Activated naive CD8-positive, alpha-beta T cell treated with anti-CD3 and anti-CD28 coated beads, Interleukin-2, amount 50 U/mL, for 16 hours (primary cell): ENCODE results near the gene CLK1.
A peak's percentile ranks its signal among the peaks of the same experiment; 100 is the strongest.
"Not testable (repeated sequence)": the region's sequence is repeated elsewhere in the genome, so short reads cannot be mapped to it uniquely, and the experiment has no call there.

Experiments used
- DNase-seq: peaks from one replicate; pipeline ENCODE4 v3.0.0-alpha.2; 2020; ENCODE audit warnings: low read depth, low spot score

Gene CLK1

DNA sequence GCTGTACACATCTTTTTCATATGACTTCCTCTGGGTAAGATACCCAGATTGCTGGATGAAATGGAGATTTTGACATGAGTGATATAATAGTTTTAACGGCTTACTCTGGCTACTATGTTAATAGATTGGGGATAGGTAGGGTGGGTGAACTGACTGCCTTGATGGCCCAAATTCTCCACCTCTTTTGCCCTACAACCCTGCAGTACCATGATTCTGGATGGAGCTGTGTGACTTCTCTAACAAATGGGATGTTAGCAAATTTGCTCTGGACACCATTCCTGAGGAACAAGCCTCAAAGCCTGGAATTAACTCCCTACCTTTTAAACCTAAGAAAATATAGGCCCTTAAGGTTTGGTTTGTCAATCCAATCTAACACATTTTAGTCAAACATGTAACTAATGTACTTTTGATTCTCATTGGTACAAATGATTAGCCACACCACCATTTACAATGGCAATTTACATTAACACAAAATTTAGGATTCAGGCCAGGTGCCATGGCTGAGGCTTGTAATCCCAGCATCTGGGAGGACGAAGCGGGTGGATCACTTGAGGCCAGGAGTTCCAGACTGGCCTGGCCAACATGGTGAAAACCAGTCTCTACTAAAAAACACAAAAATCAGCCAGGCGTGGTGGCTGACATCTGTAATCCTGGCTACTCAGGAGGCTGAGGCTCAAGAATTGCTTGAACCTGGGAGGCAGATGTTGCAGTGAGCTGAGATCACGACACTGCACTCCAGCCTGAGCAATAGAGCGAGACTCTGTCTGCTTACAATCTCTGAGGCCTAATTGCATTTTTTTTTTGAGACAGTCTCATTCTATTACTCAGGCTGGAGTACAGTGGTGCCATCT is 12.8 kb downstream of the CLK1 start:
- no peak for DNase-seq

DNA sequence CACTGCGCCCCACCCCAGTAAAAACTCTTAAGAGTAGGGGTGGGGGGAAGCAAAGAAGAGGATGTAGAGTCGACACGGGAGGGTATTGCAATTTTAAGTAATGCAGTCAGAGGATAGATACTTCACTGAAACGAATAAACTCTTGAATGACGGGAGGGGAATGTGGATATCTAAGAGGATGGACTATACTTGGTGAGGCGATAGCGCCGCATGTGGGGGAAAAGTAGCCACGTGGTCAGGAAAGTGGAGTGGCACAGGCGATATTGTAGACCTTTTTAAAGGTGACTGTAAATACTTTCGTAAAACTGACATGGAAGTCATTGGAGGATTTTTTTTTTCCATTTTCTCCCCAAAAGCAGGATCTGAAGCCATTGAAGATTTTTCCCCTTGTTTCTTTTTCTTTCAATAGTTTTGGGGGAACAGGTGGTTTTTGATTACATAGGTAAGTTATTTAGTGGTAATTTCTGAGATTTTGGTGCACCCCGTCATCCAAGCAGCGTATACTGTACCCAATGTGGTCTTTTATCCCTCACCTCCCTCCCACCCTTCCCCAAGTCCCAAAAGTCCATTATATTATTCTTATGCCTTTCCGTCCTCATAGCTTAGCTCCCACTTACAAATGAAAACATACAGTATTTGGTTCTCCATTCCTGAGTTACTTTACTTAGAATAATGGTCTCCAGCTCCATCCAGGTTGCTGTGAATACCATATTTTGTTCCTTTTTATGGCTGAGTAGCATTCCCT is 13.8 kb downstream of the CLK1 start:
- no peak for DNase-seq

DNA sequence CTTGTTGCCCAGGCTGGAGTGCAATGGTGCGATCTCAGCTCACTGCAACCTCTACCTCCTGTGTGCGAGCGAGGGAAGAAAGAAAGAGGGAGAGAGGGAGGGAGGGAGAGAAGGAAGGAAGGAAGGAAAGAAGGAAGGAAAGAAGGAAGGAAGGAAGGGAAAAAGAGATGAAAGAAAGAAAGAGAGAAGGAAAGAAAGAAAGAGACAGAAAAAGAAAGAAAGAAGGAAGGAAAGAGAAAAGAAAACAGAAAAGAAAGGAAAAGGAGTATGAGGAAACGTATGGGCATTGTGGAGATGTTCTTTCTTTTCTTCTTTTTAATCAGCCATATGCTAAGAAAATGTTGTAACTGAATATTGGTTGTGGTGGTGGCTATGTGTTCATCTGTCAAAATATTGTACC is 16.5 kb downstream of the CLK1 start:
- no peak for DNase-seq

DNA sequence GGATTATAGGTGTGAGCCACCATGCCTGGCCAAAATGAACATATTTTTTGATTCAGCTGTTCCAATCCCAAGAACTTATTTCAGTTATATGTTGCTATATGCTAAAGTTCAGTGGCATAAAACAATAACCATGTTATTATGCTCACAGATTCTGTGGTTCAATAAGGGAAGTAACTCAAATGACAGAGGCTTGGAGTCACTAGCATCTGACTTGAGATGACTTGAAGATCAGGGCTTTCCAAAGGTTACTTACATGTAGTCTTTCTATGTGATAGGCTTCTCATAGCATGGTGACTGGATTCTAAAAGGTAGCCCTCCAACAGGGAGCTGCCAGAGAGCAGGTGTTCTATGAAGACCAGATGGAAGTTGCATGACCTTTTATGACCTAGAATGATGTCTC is 17.2 kb downstream of the CLK1 start:
- DNase-seq: no peak

DNA sequence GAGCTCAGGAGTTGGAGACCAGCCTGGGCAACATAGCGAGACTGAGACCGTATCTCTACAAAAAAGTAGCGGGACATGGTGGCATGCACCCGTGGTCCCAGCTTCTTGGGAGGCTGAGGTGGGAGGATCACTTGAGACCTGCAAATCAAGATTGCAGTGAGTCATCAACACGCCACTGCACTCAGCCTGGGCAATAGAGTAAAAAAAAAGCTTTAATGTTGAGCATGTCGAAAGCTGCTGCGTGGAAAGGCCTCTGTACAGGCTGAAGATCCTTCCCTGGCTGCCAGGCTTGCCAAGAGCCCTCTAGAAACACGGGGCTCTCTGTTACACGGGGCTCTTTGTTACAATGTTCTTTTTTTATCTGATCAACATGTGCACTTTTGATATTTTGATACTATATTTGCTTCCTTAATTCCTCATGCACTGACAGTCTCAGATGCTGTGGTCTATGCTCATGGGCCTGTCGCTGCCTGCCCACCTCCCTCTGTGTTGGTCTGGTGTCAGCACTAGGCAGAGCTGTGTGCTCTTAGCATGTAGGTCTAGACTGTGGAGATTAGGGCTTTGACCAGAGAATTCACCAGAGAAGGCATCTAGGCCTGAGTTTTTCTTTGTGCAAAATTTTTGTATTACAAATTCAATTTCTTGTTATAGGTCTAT is 18.7 kb downstream of the CLK1 start:
- no peak for DNase-seq

DNA sequence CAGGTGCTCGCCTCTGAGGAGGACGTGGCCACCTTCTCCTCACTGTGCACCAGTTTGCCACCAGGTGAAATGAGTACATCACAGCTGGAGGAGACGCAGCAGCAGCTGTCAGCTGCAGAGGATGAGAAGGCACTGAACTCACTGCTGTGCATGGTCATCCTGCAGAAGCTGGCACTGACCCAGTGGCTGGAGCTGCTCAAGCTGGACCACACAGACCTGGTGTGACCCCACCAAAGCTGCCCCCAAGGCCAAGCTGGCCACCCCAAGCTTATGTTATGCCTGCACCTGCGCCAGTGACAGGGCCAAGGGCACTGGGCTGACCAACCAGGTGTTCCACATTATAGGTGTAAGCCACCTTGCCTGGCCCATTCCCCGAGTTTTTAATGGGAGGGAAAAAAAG is 19.3 kb downstream of the CLK1 start:
- DNase-seq: no peak

DNA sequence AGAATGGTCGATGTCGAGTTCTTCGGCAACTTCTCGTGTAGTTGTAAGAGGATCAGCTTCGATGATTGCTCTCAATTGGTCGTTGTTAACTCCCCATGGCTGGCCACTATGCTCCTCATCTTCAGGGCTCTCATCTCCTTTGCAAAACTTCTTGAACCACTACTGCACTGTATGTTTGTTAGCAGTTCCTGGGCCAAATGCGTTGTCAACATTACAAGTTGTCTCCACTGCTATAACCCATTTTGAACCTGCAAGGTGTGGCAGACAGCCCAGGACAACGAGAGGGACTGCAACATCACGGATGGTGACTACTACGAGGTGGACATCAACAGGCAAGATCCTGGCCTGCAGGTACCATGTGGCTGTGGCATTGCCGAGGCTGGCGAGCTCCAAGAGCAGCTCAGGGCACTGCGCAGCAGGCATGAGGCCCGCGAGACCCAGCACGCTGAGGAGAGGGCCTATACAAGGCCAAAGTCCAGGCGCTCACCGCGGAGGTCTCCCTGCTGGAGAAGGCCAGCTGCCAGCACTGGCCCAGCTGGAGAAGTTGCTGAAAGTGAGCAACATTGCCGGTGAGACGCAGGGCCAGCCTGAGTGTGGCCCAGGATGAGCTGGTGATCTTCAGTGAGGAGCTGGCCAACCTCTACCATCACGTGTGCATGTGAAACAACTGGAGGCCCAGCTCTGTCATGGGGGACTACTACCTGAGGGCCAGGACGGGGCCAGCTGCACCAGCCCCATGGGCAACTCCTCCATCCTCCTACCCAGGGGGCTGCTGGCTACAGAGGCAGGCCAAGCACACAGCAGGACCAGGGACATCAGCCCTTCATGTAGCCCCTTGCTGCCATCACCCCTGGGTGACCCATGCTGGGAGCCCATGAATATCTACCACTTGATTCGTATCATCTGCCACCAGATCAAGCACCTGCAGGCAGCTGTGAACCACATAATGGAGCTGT is 20.2 kb downstream of the CLK1 start:
- DNase-seq: no peak

DNA sequence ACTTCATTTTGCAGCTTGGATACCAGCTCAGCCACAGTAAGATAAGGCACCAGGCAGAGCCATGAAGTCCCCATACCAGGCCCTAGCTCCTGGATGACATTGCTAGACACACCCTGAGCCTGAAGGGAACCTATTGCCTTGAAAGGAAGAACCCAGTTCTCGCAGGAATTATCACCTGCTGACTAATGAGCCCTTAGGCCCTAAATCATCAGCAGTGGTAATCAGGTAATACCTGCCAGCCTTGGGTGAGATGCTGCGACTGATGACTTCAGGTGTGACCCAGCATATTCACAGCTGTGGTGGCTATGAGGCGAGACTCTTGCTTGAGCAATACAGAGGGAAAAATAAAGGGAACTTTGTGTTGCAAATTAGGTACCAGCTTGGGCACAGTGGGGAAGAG is 24.9 kb downstream of the CLK1 start:
- no peak for DNase-seq

DNA sequence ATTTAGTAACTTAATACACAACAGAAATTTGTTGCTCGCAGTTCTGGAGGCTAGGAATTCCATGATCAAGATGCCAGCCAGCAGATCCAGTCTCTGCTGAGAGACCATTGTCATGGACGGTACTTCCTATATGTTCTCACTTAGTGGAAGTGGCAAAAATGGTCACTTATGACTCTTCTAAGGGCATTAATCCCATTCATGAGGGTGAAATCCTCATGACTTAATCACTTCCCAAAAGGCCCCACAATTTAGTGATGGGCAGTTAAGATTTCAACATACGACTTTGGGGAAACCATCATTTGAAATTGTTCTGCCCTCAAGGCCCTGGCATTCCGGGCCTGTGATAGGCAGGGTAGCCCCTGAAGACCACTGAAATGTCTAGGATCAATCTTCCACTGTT is 29.8 kb downstream of the CLK1 start:
- DNase-seq: no peak

DNA sequence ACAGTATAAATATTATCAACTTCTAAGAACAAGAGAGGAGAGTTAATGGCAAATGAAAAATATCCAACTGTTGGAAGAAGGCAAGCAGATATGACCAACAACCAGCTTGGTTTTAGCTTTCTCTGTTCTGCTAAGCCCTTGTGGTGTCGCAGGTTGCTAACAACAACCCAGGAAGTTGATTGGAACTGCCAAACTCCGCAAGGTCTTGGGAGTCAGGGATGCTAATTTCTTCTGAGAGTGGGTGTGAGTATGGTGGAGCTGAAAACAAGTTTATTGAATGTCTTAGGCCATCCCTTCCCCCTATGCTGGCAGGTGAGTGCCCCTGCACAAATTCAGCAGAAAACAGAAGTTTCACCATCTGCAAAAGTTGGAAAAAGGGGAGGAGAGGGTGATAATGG is 35.2 kb downstream of the CLK1 start:
- no peak for DNase-seq

DNA sequence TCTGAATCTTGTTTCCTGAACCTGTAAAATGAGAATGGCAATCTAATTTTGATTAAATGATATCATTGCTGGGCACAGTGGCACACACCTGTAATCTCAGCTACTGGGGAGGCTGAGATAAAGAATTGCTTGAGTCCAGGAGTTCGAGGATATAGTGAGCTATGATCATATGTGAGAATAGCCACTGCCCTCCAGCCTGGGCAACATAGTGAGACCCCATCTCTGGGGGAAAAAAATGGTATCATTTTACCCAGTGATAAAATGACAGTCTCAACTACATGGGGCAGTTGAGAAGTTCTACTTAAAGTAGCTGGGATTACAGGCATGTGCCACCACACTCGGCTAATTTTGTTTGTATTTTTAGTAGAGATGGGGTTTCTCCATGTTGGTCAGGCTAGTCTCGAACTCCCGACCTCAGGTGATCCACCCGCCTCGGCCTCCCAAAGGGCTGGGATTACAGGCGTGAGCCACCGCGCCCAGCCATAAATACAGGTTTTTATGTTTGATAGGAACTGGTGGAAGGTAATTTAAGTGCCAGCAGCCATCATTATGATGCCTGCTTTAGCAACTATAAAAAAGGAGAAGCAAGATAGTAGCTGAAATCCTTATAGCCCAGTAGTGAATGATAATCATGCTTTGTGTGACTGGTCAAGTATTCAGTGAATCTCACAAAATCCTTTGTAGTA is 35.7 kb downstream of the CLK1 start:
- no peak for DNase-seq

DNA sequence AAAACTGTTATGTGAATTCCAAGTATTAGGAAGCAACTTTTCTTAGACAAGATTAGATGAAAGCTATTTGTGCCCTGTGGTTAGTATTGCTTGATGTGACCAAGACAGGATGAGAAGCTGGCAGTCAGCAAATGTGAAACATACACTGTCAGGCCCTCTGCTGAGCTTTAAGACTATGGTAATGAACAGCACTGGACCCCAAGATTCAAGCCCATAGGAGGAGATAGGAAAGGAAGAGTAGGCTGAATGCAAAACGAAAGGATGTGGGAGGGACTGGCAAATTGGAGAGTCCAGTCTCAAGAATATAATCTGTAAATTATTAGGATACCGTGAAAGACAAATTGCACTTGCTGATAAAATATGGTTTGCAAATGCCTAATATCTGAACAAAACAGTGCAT is 36.4 kb downstream of the CLK1 start:
- DNase-seq: no peak

DNA sequence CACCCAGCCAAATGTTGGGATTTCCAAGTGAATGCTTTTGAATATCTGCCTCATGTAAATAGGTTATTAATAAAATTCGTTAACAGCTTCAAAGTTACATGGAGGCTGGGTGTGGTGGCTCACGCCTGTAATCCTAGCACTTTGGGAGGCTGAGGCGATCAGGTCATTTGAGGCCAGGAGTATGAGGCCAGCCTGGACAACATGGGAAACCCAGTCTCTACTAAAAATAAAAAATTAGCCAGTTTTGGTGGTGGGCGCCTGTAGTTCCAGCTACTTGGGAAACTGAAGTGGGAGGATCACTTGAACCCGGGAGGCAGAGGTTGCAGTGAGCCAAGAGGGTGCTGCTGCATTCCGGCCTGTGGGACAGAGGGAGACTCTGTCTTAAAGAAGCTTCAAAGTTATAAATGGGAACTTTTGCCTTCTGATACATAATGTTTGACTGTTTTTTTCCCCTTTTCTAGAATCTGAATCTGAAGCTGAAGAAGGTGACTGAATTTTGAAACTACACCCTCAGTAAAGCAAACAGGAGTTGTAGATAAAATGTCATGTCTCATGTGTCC is 42.7 kb downstream of the CLK1 start:
- no peak for DNase-seq

DNA sequence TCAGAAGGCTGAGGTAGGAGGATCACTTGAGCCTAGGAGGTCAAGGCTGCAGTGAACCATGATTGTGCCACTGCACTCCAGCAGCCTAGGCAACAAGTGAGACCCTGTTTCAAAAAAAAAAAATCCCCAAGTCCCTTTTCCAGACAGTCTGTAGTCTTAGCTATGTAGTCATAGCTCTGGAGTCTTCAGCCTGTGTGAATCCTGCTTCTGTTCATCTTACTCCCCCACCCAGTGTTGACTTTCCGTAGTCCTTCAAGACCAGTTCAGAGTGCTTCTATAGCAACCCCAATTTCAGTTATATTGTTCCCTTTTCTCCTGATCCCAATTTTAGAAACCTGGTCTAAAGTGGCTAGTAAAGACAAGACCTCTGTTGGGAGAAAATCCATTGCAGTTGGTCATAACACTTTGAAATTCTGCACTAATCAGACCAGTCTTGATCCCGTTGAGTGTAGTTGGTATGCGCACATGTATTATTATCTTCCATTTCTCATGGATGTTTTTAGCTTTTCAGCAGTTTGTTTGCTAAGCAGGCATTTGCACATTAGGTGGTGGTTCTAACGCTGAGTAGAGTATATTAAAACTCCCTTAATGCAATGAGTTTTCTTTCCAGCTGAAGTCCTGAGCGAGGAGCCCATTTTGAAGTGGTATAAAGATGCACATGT is 43.8 kb downstream of the CLK1 start:
- DNase-seq: no peak

DNA sequence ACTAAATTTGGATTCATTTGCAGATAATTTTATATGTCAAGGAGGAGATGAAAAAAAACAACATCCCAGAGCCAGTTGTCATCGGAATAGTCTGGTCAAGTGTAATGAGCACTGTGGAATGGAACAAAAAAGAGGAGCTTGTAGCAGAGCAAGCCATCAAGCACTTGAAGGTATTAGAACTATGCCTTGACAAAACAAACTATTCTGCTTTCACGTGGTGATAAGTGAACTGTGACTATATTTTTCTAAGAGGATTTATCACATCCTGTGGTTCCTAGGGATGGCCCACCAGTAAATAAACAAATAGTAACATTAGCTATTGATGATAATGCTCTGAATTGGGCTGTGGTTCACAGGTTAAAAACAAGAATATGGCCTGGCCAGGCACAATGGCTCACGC is 45.7 kb downstream of the CLK1 start:
- DNase-seq: not testable (repeated sequence)

DNA sequence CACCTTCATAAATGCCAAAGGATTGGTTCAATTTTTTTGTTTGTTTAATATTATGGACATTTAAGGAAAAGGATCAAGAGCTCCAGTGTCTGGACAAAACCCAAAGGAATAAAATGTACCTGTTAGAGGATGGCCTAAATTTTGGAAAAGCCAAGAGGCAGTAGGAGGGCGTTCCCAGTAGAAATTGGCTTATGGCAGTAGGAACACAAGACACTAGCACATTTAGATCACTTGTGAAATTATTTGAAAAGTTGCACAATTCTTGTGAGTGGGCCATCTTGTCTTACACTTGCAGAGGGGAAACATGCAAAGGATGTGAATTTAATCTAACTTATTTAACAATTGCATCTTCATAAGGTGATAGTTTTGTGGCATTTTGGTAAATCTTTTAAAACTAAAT is 49.5 kb downstream of the CLK1 start:
- no peak for DNase-seq

DNA sequence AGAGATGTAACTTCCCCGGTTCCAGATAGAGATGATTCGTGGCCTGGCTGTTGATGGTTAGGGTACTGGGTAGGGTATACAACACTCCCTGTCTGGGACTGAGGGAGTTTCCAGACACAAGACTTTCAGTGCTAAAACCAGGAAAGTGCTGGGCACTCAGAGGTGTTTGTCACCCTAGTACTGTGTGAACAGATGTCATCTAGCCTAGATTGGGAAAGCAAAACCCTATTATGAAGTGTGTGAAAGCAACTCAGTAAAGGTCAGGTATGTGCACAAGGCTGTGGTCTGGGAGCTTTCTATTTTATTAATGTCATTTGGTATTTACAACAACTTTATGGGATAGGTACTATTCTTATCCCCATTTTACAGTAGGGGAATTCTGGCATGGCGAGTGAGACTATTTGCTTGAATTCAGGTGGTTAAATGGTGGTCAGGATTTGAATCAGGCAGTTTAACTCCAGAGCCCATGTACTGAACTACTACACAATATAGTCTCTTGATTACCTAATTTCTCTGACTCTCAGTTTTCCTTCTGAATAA is 50.1 kb downstream of the CLK1 start:
- DNase-seq: no peak

DNA sequence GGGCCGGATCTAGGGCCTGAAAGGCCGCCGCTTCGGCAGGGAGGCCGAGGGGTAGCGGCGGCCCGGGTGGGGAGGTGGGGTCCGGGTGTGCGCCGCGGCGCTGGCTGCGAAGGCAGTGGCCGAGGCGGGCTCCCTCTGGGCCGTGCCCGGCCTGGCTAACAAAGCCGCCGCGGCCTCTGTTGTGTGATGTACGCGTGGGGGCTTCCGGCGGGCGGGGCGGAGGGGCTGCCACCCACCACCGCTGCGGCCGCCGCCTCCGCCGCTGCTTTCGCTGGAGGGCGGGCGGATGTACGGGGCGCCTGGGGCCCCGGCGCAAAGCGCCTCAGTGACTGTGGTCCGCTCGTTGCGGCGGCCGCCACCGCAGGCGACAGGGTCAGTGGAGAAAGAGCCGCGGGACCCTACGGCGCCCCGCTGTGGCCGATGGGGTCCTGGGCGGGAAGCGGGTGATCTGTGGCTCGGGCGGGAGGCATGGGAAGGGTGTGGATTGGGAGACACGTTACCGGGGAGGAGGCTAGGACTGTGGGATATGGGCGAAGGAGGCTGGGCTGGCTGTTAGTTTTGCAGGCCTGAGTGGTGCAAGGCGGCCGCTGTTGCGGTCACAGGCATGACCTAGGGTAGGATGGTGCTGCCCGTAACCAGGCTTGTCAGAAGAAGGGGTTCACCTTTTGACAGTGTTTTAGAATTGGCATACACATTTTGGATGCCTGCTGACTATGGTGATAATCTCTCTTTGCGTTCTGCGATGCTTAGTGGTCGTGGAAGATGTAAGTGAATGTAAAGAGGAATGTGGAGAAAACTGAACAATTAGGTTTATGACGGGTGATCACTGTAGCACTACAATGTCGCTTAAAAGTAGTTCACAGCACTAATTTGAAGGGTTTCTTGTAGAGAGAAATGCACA is 52.1 kb downstream of the CLK1 start:
- peak; percentile 29 for DNase-seq
